Effector memory CD4-positive, alpha-beta T cell (primary cell): ENCODE measurements around the gene ALAS2.

Experiments used
- DNase-seq, 3 donors: peaks; one replicate each; pipeline ENCODE4 v3.0.0-alpha.2; 2020
- H3K27ac ChIP-seq: 2 replicates; pipeline ENCODE4 v1.7.0; 2013; ENCODE audit warnings: mild to moderate bottlenecking, low read length, moderate library complexity; ENCODE audit not compliant: insufficient read depth, poor library complexity, severe bottlenecking
- H3K27me3 ChIP-seq: replicated peaks from 2 replicates; pipeline ENCODE4 v1.7.0; 2013; ENCODE audit warnings: mild to moderate bottlenecking, low read length; ENCODE audit not compliant: insufficient read depth, control insufficient read depth, poor library complexity, severe bottlenecking
- H3K36me3 ChIP-seq: 2 replicates; pipeline ENCODE4 v1.7.0; 2013; ENCODE audit warnings: mild to moderate bottlenecking, low read length, moderate library complexity; ENCODE audit not compliant: control insufficient read depth, insufficient read depth
- H3K4me1 ChIP-seq: 2 replicates; pipeline ENCODE4 v1.7.0; 2013; ENCODE audit warnings: low read length, mild to moderate bottlenecking; ENCODE audit not compliant: control insufficient read depth, insufficient read depth, poor library complexity, severe bottlenecking
- H3K4me3 ChIP-seq: 2 replicates; pipeline ENCODE4 v1.7.0; 2013; ENCODE audit warnings: low read length, low read depth, mild to moderate bottlenecking; ENCODE audit not compliant: insufficient read depth, poor library complexity, severe bottlenecking
- H3K9me3 ChIP-seq: 2 replicates; pipeline ENCODE4 v1.7.0; 2013; ENCODE audit warnings: mild to moderate bottlenecking, low read length, moderate library complexity; ENCODE audit not compliant: control insufficient read depth

ALAS2 gene

GRCh38 chrX:55033429-55033828 is 2.7 kb upstream of the ALAS2 start:
- Histone ChIP-seq H3K27ac (no peak overlapping the region), H3K9me3 (no peaks in the 10 kb centered on the region), H3K4me3 (no peak overlapping the region), H3K4me1 (no peaks in the 10 kb centered on the region), H3K36me3 (no peaks in the 10 kb centered on the region), H3K27me3 (no peaks in the 10 kb centered on the region)
- DNase-seq: no peak

GRCh38 chrX:55029291-55029690 is 1.5 kb downstream of the ALAS2 start:
- Histone ChIP-seq H3K4me3 (no peak overlapping the region), H3K4me1 (no peaks in the 10 kb centered on the region), H3K27me3 (no peaks in the 10 kb centered on the region), H3K36me3 (no peaks in the 10 kb centered on the region), H3K27ac (no peak overlapping the region), H3K9me3 (no peaks in the 10 kb centered on the region)
- no peak for DNase-seq

DNA sequence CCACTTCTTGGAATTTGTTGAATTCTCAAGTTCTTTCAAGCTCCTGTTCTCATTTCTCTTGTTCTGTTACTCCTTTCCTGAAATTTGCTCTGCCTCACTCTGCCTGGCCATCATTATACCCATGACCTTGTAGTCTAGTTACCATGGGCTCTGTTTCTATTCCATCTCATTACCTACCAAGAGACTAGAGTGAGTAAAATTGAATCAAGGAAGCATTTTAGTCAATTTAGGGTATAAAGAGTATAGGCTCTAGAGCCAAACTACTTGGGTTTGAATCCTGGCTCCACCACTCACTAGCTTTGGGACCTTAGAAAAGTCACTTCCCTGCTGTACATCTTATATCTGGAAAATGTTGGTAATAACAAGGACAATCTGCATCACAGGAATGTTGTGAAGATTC is 2.2 kb downstream of the ALAS2 start:
- no peaks in the 10 kb centered on the region for H3K36me3 ChIP-seq
- no peaks in the 10 kb centered on the region for H3K9me3 ChIP-seq
- no peaks in the 10 kb centered on the region for H3K27me3 ChIP-seq
- H3K27ac ChIP-seq: no peak overlapping the region
- DNase-seq: no peak
- no peak overlapping the region for H3K4me3 ChIP-seq
- no peaks in the 10 kb centered on the region for H3K4me1 ChIP-seq

GRCh38 chrX:55028040-55028439 is 2.7 kb downstream of the ALAS2 start:
- DNase-seq: no peak
- no peaks in the 10 kb centered on the region for H3K36me3 ChIP-seq
- H3K4me3 ChIP-seq: no peak overlapping the region
- no peaks in the 10 kb centered on the region for H3K4me1 ChIP-seq
- H3K27ac ChIP-seq: no peak overlapping the region
- H3K9me3 ChIP-seq: no peaks in the 10 kb centered on the region
- no peaks in the 10 kb centered on the region for H3K27me3 ChIP-seq

DNA sequence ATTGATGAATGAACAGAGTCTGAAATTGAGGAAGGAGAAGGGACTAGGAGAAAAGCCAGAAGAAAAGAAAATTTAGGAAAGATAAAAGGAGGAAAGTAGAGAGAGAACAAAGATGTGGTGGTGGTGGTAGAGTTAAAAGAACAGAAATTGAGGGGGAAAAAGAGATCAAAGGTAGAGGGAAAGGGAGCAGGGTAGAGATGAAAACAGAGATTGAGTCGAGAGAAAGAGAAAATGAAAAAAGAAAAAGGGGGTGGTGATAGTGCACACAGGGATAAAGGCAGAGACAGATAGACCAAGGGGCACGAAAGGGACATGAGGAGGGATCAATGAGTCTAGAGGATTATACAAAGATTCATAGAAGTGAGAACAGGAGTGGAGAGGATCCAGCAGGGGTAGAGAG is 3.9 kb downstream of the ALAS2 start:
- H3K4me1 ChIP-seq: no peaks in the 10 kb centered on the region
- H3K9me3 ChIP-seq: no peaks in the 10 kb centered on the region
- H3K27ac ChIP-seq: no peak overlapping the region
- no peak overlapping the region for H3K4me3 ChIP-seq
- H3K27me3 ChIP-seq: no peaks in the 10 kb centered on the region
- DNase-seq: no peak
- no peaks in the 10 kb centered on the region for H3K36me3 ChIP-seq

GRCh38 chrX:55026143-55026542 is 4.6 kb downstream of the ALAS2 start:
- H3K27me3 ChIP-seq: no peaks in the 10 kb centered on the region
- no peaks in the 10 kb centered on the region for H3K4me1 ChIP-seq
- H3K27ac ChIP-seq: no peak overlapping the region
- H3K36me3 ChIP-seq: no peaks in the 10 kb centered on the region
- H3K4me3 ChIP-seq: no peak overlapping the region
- DNase-seq: no peak
- H3K9me3 ChIP-seq: no peaks in the 10 kb centered on the region

DNA sequence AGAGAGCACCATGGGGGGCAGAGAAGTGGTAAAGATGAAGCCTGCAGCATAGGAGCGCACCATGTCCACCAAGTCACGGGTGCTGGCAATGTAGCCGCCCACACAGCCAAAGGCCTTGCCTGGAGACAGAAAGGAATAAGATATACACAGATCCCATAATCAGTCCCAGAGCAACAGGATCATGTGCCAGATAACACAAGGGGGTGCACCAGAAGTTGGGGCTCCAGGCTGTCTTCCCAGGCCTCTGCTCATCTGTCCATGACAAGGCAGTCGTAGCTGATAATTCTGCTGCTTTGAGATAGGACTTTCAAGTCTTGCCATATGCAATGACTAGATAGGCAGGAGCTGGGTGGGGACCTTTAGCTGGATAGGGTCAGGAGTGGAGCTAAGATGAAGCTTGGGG is 15.9 kb downstream of the ALAS2 start:
- no peaks in the 10 kb centered on the region for H3K27me3 ChIP-seq
- H3K4me1 ChIP-seq: no peaks in the 10 kb centered on the region
- H3K36me3 ChIP-seq: no peaks in the 10 kb centered on the region
- H3K27ac ChIP-seq: no peak overlapping the region
- no peak for DNase-seq
- no peaks in the 10 kb centered on the region for H3K9me3 ChIP-seq
- no peak overlapping the region for H3K4me3 ChIP-seq

DNA sequence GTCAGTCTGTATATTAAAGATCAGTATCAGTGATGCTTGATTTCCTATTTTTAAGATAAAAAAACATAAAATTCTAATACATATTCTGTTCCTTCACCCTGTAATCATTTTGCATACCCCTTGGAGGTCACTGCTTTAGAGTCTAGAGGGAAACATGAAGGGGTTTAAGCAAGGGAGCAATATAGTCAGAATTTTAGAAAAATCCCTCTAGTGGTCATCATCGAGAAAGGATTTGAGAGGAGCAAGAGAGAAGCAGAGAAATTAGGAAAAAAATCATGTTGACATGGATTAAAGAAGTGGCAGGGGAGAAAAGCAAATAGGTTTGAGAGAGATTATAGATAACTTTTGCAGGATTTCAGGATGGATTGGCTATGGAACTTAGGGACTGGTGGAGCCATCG is 19.5 kb downstream of the ALAS2 start:
- no peak overlapping the region for H3K27ac ChIP-seq
- DNase-seq: no peak

GRCh38 chrX:55008571-55009358 is 22.0 kb downstream of the ALAS2 start:
- Histone ChIP-seq H3K27ac (no peak overlapping the region), H3K4me3 (no peak overlapping the region), H3K9me3 (no peaks in the 10 kb centered on the region), H3K4me1 (no peaks in the 10 kb centered on the region), H3K36me3 (peaks cover 11% of the 10 kb centered on the region), H3K27me3 (no peaks in the 10 kb centered on the region)
- no peak for DNase-seq

More for the DNA sequence above, 19.5 kb downstream of the ALAS2 start:
- Histone ChIP-seq H3K9me3 (no peaks in the 10 kb centered on the region), H3K4me3 (no peak overlapping the region), H3K36me3 (no peaks in the 10 kb centered on the region), H3K27me3 (no peaks in the 10 kb centered on the region), H3K4me1 (no peaks in the 10 kb centered on the region)

GRCh38 chrX:55007656-55008055 is 23.1 kb downstream of the ALAS2 start:
- H3K27me3 ChIP-seq: no peaks in the 10 kb centered on the region
- H3K36me3 ChIP-seq: peaks cover 16% of the 10 kb centered on the region
- no peak for DNase-seq
- no peak overlapping the region for H3K27ac ChIP-seq
- no peaks in the 10 kb centered on the region for H3K9me3 ChIP-seq
- no peaks in the 10 kb centered on the region for H3K4me1 ChIP-seq
- H3K4me3 ChIP-seq: no peak overlapping the region
